Measurements from ENCODE around the gene CDH10. TPM values are rescaled to one million over a fixed set of nuclear protein-coding genes. Genes with fewer than 3 reads are reported as not detected.

CDH10 gene
- total and polyA plus RNA-seq, 2 of the 4 experiments (the other 2 are of a cell fraction) = 0.18 to 0.21 TPM

DNA sequence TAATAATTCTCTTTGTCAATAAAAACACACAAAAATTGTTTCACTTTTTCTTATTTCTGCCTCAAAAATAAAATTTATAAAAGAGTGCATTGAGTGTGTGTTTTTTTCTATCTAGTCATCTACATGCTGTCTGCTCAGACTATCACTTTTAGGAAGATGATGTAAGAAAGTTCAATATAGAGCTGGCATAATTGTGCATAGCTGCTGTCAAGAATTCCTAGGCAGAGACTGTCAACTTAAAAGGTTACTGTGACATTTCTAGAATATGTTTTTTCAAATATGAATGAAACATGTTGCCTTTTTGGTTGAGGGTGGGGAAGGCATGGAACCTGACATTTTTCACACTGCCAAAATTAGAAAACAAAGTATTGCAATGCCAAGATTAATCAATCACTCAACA lies 172.3 kb downstream of the CDH10 start:
- Histone ChIP-seq H3K4ac (ENCODE audit: low read depth, low read length) (no peak overlapping the region), H2AFZ (replicated peaks; ENCODE audit: low read length, poor library complexity) (no peak overlapping the region), H3K23ac (ENCODE audit: low read depth, low read length) (no peak overlapping the region), H3K4me1 (ENCODE audit: control insufficient read depth, insufficient read depth, low read length) (no peaks in the 10 kb centered on the region), H3K79me1 (ENCODE audit: low read depth in 1 of 2, low read length in 2 of 2) (no peaks in the 10 kb centered on the region), H2BK15ac (ENCODE audit: low read depth, low read length) (no peak overlapping the region), H2AK5ac (ENCODE audit: low read depth, low read length) (no peak overlapping the region), H4K5ac (ENCODE audit: low read depth, low read length) (no peak overlapping the region), H3K56ac (ENCODE audit: extremely low read depth, insufficient read depth, low read length) (no peak overlapping the region), H2BK5ac (ENCODE audit: low read depth, low read length, poor library complexity, severe bottlenecking) (no peak overlapping the region), H4K8ac (ENCODE audit: low read depth in 2 of 2, low read length in 2 of 2) (no peak overlapping the region), H4K91ac (ENCODE audit: insufficient read depth, low read depth, low read length) (no peak overlapping the region), H3K9me1 (ENCODE audit: insufficient read depth, low read length) (no peaks in the 10 kb centered on the region), H2AK9ac (replicated peaks; ENCODE audit: low read depth, low read length, poor library complexity) (no peak overlapping the region), H4K20me1 (ENCODE audit: insufficient read depth, low read length) (no peaks in the 10 kb centered on the region), H3K9me3 (ENCODE audit: control insufficient read depth, insufficient read depth, low read length) (peaks cover 8% of the 10 kb centered on the region; the same call in 1 of the 2 replicates), H3K4me2 (ENCODE audit: low read depth, low read length) (no peak overlapping the region), H3K14ac (replicated peaks; ENCODE audit: low read depth, low read length) (no peak overlapping the region), H3K27me3 (ENCODE audit: control insufficient read depth, insufficient read depth, low read length) (no peaks in the 10 kb centered on the region), H2BK20ac (ENCODE audit: low read depth, low read length) (no peak overlapping the region), H2BK120ac (ENCODE audit: low read depth, low read length) (no peak overlapping the region), H3K4me3 (ENCODE audit: insufficient read depth, low read depth, low read length) (no peak overlapping the region), H3K36me3 (ENCODE audit: control insufficient read depth, insufficient read depth, low read length) (no peaks in the 10 kb centered on the region), H3K18ac (ENCODE audit: low read depth, low read length) (no peak overlapping the region), H3K27ac (ENCODE audit: insufficient read depth, low read length) (no peak overlapping the region), H3K9ac (ENCODE audit: low read depth, low read length) (no peak overlapping the region)
- in situ Hi-C loops (cut with MboI; ENCODE audit: low sequenced_read_pairs) (no loop called here), dilution Hi-C loops (cut with HindIII; ENCODE audit: low sequenced_read_pairs, unreplicated experiment) (no loop called here), intact Hi-C loops (cut with micrococcal nuclease) (no loop called here)
- ATAC-seq (ENCODE audit: low read depth) (no peak), DNase-seq (no peak)
- CTCF ChIA-PET = no interaction called here
- TF ChIP-seq NFE2L2 (IDR thresholded peaks at IDR 0.05; ENCODE audit: low read depth, low read length) (no peak), POLR2A (IDR thresholded peaks at IDR 0.05; ENCODE audit: low read depth, low read length) (no peak), MAZ (IDR thresholded peaks at IDR 0.05; ENCODE audit: borderline replicate concordance, low read depth, low read length) (no peak), MXI1 (IDR thresholded peaks at IDR 0.05; ENCODE audit: borderline replicate concordance, low read depth, low read length) (no peak), CHD1 (IDR thresholded peaks at IDR 0.05; ENCODE audit: low read depth, low read length) (no peak), SMC3 (IDR thresholded peaks at IDR 0.05; ENCODE audit: low read depth, low read length) (no peak), RCOR1 (IDR thresholded peaks at IDR 0.05; ENCODE audit: insufficient replicate concordance, low read length) (no peak), RFX5 (IDR thresholded peaks at IDR 0.05; ENCODE audit: low read depth, low read length) (no peak)
- TF ChIP-seq, protein P1, sequence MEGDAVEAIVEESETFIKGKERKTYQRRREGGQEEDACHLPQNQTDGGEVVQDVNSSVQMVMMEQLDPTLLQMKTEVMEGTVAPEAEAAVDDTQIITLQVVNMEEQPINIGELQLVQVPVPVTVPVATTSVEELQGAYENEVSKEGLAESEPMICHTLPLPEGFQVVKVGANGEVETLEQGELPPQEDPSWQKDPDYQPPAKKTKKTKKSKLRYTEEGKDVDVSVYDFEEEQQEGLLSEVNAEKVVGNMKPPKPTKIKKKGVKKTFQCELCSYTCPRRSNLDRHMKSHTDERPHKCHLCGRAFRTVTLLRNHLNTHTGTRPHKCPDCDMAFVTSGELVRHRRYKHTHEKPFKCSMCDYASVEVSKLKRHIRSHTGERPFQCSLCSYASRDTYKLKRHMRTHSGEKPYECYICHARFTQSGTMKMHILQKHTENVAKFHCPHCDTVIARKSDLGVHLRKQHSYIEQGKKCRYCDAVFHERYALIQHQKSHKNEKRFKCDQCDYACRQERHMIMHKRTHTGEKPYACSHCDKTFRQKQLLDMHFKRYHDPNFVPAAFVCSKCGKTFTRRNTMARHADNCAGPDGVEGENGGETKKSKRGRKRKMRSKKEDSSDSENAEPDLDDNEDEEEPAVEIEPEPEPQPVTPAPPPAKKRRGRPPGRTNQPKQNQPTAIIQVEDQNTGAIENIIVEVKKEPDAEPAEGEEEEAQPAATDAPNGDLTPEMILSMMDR (conservative IDR thresholded peaks at IDR 0.05; ENCODE audit: low read depth, low read length) = no peak
- TF ChIP-seq, protein P2, sequence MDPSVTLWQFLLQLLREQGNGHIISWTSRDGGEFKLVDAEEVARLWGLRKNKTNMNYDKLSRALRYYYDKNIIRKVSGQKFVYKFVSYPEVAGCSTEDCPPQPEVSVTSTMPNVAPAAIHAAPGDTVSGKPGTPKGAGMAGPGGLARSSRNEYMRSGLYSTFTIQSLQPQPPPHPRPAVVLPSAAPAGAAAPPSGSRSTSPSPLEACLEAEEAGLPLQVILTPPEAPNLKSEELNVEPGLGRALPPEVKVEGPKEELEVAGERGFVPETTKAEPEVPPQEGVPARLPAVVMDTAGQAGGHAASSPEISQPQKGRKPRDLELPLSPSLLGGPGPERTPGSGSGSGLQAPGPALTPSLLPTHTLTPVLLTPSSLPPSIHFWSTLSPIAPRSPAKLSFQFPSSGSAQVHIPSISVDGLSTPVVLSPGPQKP (IDR thresholded peaks at IDR 0.05; ENCODE audit: borderline replicate concordance, low read depth, low read length) = no peak
- TF ChIP-seq, protein P3, sequence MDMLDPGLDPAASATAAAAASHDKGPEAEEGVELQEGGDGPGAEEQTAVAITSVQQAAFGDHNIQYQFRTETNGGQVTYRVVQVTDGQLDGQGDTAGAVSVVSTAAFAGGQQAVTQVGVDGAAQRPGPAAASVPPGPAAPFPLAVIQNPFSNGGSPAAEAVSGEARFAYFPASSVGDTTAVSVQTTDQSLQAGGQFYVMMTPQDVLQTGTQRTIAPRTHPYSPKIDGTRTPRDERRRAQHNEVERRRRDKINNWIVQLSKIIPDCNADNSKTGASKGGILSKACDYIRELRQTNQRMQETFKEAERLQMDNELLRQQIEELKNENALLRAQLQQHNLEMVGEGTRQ (IDR thresholded peaks at IDR 0.05; ENCODE audit: low read depth, low read length) = no peak
- POLR2A ChIA-PET (ENCODE audit: unreplicated experiment) = no interaction called here
- BruUV-seq (replicated peaks) = no TSS peak

Measured in IMR-90 (cell line).